DND-41 (cell line): ENCODE data around the gene STIMATE.

Experiments used
- CTCF ChIP-seq: IDR thresholded peaks from 2 replicates; pipeline ENCODE4 v1.5.1; 2012; ENCODE audit warnings: borderline replicate concordance, low read length, moderate library complexity, mild to moderate bottlenecking; ENCODE audit not compliant: poor library complexity, severe bottlenecking; ENCODE audit errors: extremely low read depth
- EZH2 ChIP-seq: IDR thresholded peaks from 3 replicates; pipeline ENCODE4 v1.6.1; 2012; ENCODE audit warnings: borderline replicate concordance, low read depth, mild to moderate bottlenecking, moderate library complexity, low read length, inconsistent platforms; ENCODE audit not compliant: severe bottlenecking

DNA sequence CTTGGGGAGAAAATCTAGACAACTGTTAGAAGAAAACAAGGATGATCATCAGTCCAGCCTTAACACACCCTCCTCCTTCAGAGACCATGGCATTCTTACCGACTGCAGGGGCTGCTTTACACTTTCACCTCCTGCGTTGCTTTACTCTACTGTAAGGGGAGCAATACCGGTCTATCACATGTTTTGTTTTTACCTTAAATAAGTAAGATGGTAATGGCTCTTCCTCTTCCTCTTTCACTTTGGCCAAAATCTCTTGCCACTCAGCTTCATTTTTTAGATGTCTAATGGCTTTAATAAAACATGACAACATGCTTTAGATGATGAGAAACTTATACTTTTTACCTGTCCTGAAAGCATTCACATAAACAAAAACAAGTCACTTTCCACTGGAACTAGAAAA, 33.4 kb upstream of the STIMATE start:
- TF ChIP-seq CTCF (no peak), EZH2 (no peak)
